Activated naive CD8-positive, alpha-beta T cell treated with anti-CD3 and anti-CD28 coated beads, Interleukin-2, amount 10 ng/mL, durations not matched to agents 7 days and 5 days (primary cell): Measurements from ENCODE around the gene AKNA. TPM values are rescaled to one million over a fixed set of nuclear protein-coding genes. Genes with fewer than 3 reads are reported as not detected.
"Not testable (repeated sequence)": the region's sequence is repeated elsewhere in the genome, so short reads cannot be mapped to it uniquely, and the experiment has no call there.

Source experiments
- ATAC-seq: fragments of 150-1000 bp; cut with Tn5 transposase; one replicate; pipeline ENCODE4 v1.10.0; 2021; ENCODE audit warnings: low read depth, moderate library complexity
- POLR2A ChIA-PET: fragments of 350-600 bp; sonication (Branson Sonifier 250); formaldehyde crosslinking; loops from one replicate; lab custom pipeline; 2021; ENCODE audit warnings: antibody characterized with exemption; lab: Charles Lee
- DNase-seq: peaks from one replicate; pipeline ENCODE4 v3.0.0; 2021
- H3K27ac Mint-ChIP-seq: one replicate; pipeline ENCODE4 v1.8.0; 2022; ENCODE audit warnings: mild to moderate bottlenecking, mixed read lengths
- H3K27me3 Mint-ChIP-seq: one replicate; pipeline ENCODE4 v1.8.0; 2022; ENCODE audit warnings: mild to moderate bottlenecking, moderate library complexity, mixed read lengths
- H3K36me3 Mint-ChIP-seq: one replicate; pipeline ENCODE4 v1.8.0; 2021; ENCODE audit warnings: mild to moderate bottlenecking, mixed read lengths
- H3K4me1 Mint-ChIP-seq: one replicate; pipeline ENCODE4 v1.8.0; 2021; ENCODE audit warnings: mixed read lengths
- H3K4me3 Mint-ChIP-seq: one replicate; pipeline ENCODE4 v1.8.0; 2022; ENCODE audit warnings: mild to moderate bottlenecking, moderate library complexity, mixed read lengths
- H3K9me3 Mint-ChIP-seq: one replicate; pipeline ENCODE4 v1.8.0; 2021; ENCODE audit warnings: mixed read lengths
- total RNA-seq, 2 experiments: library from RNA; stranded (reverse); gene quantifications; one replicate each; pipeline ENCODE4 v1.2.3, GENCODE V29; 2021

AKNA gene
- total RNA-seq, 2 experiments from 2014 or later: 482 to 492 TPM

DNA sequence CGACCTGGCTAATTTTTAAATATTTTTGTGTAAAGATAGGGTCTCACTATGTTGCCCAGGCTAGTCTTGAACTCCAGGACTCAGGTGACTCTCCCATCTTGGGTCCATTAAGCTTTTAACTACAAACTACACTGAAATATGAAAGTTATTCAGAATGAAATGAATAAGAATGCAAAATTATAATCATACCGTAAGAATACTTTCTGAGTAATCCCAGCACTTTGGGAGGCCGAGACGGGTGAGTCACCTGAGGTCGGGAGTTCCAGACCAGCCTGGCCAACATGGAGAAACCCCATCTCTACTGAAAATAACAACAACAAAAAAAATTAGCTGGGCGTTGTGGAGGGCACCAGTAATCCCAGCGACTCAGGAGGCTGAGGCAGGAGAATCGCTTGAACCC is 66.0 kb downstream of the AKNA start:
- ATAC-seq: no peak
- Mint-ChIP-seq H3K9me3 (no peaks in the 10 kb centered on the region), H3K36me3 (no peaks in the 10 kb centered on the region), H3K27me3 (peaks cover 2% of the 10 kb centered on the region), H3K4me1 (peaks cover 5% of the 10 kb centered on the region), H3K27ac (no peak overlapping the region), H3K4me3 (no peak overlapping the region)
- POLR2A ChIA-PET: no interaction called here
- no peak for DNase-seq

DNA sequence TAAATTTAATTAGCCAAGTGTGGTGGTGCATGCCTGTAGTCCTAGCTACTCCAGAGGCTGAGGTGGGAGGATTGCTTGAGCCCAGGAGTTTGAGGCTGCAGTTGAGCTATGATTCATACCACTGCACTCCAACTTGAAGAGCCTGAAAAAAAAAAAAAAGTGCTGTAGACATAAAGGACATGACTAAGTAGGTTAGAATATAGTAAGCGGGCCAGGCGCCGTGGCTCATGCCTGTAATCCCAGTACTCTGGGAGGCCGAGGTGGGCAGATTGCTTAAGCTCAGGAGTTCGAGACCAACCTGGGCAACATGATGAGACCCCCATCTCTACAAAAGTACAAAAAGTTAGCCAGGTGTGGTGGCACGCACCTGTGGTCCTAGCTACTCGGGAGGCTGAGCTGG is 67.1 kb downstream of the AKNA start:
- H3K27me3 Mint-ChIP-seq, H3K27ac Mint-ChIP-seq, H3K4me1 Mint-ChIP-seq, DNase-seq, H3K36me3 Mint-ChIP-seq, H3K9me3 Mint-ChIP-seq, H3K4me3 Mint-ChIP-seq, ATAC-seq: not testable (repeated sequence)
- POLR2A ChIA-PET: interaction anchor here (0.7 kb wide), 1 partner anchor 639 kb away, joined by 3 read pairs; no protein-coding TSS in a partner anchor

DNA sequence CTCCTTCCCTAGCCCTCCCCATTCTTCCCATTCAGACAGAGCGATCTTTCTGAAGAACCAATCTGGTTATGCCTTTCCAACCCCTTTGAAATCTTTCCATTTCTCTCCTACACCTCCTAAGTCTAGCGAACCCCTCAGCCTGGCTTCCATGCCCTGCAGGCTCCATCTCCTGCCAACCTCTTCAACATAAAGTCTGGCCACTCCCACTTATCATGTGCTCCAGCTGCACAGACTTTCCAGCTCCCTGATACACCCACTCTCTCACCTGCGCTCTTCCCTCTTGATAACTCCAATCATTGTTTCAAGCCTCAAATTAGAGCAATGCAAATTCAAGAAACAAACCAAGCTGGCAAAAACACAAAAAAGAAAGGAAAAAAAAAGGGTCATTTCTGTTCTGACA is 68.6 kb downstream of the AKNA start:
- POLR2A ChIA-PET: no interaction called here
- H3K4me3 Mint-ChIP-seq: no peak overlapping the region
- ATAC-seq (no peak), DNase-seq (no peak)
- H3K9me3 Mint-ChIP-seq: no peaks in the 10 kb centered on the region
- H3K4me1 Mint-ChIP-seq: peaks cover 5% of the 10 kb centered on the region
- H3K36me3 Mint-ChIP-seq: no peaks in the 10 kb centered on the region
- no peak overlapping the region for H3K27ac Mint-ChIP-seq
- H3K27me3 Mint-ChIP-seq: peaks cover 2% of the 10 kb centered on the region

DNA sequence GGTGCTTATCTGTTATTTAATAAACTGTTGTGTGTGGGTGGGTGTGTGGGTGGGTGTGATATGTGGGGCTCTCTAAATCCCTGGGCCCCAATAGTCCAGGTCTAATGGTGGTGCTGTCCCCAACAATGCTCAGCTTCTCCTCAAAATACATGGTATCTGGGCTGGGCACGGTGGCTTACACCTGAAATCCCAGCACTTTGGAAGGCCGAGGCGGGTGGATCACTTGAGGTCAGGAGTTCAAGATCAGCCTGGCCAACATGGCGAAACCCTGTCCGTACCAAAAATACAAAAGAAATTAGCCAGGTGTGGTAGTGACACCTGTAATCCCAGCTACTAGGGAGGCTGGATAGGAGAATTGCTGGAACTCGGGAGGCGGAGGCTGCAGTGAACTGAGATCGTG is 69.4 kb downstream of the AKNA start:
- ATAC-seq: no peak
- POLR2A ChIA-PET: no interaction called here
- H3K27ac Mint-ChIP-seq: no peak overlapping the region

GRCh38 chr9:114317665-114318357 is 70.0 kb downstream of the AKNA start:
- H3K4me3 Mint-ChIP-seq: no peak overlapping the region
- H3K36me3 Mint-ChIP-seq: no peaks in the 10 kb centered on the region
- peaks cover 5% of the 10 kb centered on the region for H3K4me1 Mint-ChIP-seq
- POLR2A ChIA-PET: no interaction called here
- no peak for DNase-seq
- peaks cover 2% of the 10 kb centered on the region for H3K27me3 Mint-ChIP-seq
- H3K9me3 Mint-ChIP-seq: no peaks in the 10 kb centered on the region
- no peak overlapping the region for H3K27ac Mint-ChIP-seq
- no peak for ATAC-seq

More for the DNA sequence above, 69.4 kb downstream of the AKNA start:
- H3K27me3 Mint-ChIP-seq: peaks cover 2% of the 10 kb centered on the region
- DNase-seq: no peak
- H3K4me3 Mint-ChIP-seq: no peak overlapping the region
- peaks cover 5% of the 10 kb centered on the region for H3K4me1 Mint-ChIP-seq
- H3K9me3 Mint-ChIP-seq: no peaks in the 10 kb centered on the region
- no peaks in the 10 kb centered on the region for H3K36me3 Mint-ChIP-seq

- Mint-ChIP-seq H3K27me3 (peaks cover 2% of the 10 kb centered on the region), H3K4me1 (peaks cover 5% of the 10 kb centered on the region), H3K4me3 (no peak overlapping the region), H3K27ac (no peak overlapping the region), H3K36me3 (no peaks in the 10 kb centered on the region), H3K9me3 (no peaks in the 10 kb centered on the region)
- no peak for DNase-seq
- ATAC-seq: no peak
- POLR2A ChIA-PET: no interaction called here
These were observed 71.1 kb downstream of the AKNA start for GRCh38 chr9:114316605-114317230.

- DNase-seq: no peak
- peaks cover 2% of the 10 kb centered on the region for H3K27me3 Mint-ChIP-seq
- H3K4me3 Mint-ChIP-seq: no peak overlapping the region
- no peak overlapping the region for H3K27ac Mint-ChIP-seq
- POLR2A ChIA-PET: no interaction called here
- no peak for ATAC-seq
- no peaks in the 10 kb centered on the region for H3K36me3 Mint-ChIP-seq
- H3K9me3 Mint-ChIP-seq: no peaks in the 10 kb centered on the region
- H3K4me1 Mint-ChIP-seq: peaks cover 5% of the 10 kb centered on the region
These were observed 71.9 kb downstream of the AKNA start for GRCh38 chr9:114315723-114316363.

DNA sequence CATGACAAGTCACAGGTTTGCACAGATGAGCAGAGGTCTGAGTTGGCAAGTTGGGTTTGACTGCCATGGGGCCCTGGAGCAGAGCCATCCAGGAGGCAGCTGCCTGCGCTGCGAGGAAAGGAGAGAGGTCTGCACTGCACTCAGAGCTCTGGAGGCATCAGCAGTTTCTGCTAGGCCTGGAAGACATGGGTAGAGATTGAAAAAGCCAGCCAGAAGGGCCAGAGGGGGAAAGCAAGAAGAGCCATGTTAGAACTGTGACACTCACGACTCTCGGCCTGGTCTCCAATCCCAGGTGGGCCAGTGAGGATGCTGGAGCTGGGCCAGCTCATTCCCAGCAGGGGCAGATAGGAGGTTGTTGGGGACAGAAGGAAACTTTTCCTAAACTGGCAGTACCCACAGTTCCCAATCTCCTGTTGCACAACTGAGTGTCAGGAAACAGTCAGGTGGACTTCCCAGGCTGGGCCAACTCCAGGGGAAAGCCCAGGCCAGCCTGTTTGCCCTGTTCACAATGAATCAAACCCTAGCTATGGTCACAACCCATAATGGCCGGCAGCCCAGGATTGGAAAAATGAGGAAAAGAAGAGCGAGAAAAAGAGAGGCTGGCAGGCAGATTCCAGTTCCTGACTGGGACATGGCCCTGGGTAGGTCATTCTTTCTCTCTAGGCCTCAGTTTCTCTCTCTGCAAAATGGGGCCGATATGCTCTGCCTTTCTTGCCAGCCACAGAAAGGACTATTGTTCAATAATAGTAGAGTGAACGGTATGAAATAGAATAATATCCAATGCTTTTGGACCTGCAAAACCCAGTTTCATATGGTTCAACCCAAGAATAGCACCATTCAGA is 72.7 kb downstream of the AKNA start:
- H3K36me3 Mint-ChIP-seq: no peaks in the 10 kb centered on the region
- H3K4me1 Mint-ChIP-seq: peaks cover 5% of the 10 kb centered on the region
- DNase-seq: no peak
- no peak overlapping the region for H3K4me3 Mint-ChIP-seq
- no peak overlapping the region for H3K27ac Mint-ChIP-seq
- POLR2A ChIA-PET: interaction anchor here (0.6 kb wide), 1 partner anchor 242 kb away, joined by 7 read pairs; no protein-coding TSS in a partner anchor
- H3K27me3 Mint-ChIP-seq: peaks cover 2% of the 10 kb centered on the region
- ATAC-seq: no peak
- no peaks in the 10 kb centered on the region for H3K9me3 Mint-ChIP-seq

GRCh38 chr9:114314256-114314867 is 73.4 kb downstream of the AKNA start:
- H3K27me3 Mint-ChIP-seq: peaks cover 2% of the 10 kb centered on the region
- no peaks in the 10 kb centered on the region for H3K9me3 Mint-ChIP-seq
- H3K36me3 Mint-ChIP-seq: no peaks in the 10 kb centered on the region
- H3K27ac Mint-ChIP-seq: no peak overlapping the region
- POLR2A ChIA-PET: interaction anchor here (0.6 kb wide), 1 partner anchor 241 kb away, joined by 7 read pairs; no protein-coding TSS in a partner anchor
- no peak for ATAC-seq
- DNase-seq: no peak
- peaks cover 5% of the 10 kb centered on the region for H3K4me1 Mint-ChIP-seq
- H3K4me3 Mint-ChIP-seq: no peak overlapping the region

DNA sequence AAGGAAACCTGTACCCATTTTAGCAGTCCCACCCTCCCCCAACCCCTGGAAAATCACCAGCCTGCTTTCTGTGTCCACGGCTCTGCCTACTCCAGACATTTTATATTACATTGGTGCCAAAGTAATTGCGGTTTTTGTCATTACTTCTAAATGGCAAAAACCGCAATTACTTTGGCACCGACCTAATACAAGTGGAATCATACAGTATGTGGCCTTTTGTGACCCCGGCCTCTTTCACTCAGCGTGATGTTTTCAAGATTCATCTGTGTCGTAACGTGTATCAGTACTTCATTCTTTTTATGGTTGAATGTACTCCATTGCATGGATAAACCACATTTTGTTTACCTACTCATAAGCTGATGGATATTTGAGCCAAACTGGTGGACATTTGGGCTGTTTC is 74.6 kb downstream of the AKNA start:
- Mint-ChIP-seq H3K9me3 (no peaks in the 10 kb centered on the region), H3K36me3 (no peaks in the 10 kb centered on the region), H3K4me3 (no peak overlapping the region), H3K4me1 (peaks cover 5% of the 10 kb centered on the region), H3K27ac (no peak overlapping the region), H3K27me3 (no peaks in the 10 kb centered on the region)
- no peak for DNase-seq
- no peak for ATAC-seq
- POLR2A ChIA-PET: no interaction called here

DNA sequence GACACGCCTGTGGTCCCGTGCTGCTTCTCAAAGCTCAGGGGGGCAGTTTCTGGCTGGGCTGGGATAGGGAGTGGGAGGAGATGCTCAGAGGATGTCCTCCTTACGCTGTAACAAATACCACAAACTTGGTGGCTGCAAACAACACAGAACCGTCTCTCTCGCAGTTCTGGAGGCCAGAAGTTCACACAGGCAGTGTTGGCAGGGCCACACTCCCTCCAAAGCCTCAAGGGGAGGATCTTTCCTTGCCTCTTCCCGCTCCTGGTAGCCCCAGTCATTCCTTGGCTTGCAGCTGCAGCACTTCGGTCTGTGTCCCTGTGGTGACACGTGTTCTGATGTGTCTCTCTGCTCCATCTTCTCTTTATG is 75.3 kb downstream of the AKNA start:
- Mint-ChIP-seq H3K27ac (no peak overlapping the region), H3K36me3 (no peaks in the 10 kb centered on the region), H3K4me1 (no peaks in the 10 kb centered on the region), H3K27me3 (no peaks in the 10 kb centered on the region), H3K9me3 (no peaks in the 10 kb centered on the region), H3K4me3 (no peak overlapping the region)
- POLR2A ChIA-PET: no interaction called here
- no peak for DNase-seq
- ATAC-seq: no peak

- no peak for ATAC-seq
- Mint-ChIP-seq H3K9me3 (no peaks in the 10 kb centered on the region), H3K4me3 (no peak overlapping the region), H3K27ac (no peak overlapping the region), H3K36me3 (no peaks in the 10 kb centered on the region), H3K27me3 (no peaks in the 10 kb centered on the region), H3K4me1 (no peaks in the 10 kb centered on the region)
- POLR2A ChIA-PET: no interaction called here
- DNase-seq: no peak
These were observed 75.9 kb downstream of the AKNA start for GRCh38 chr9:114311571-114312512.
